IPS-20b (cell line): ENCODE data around the gene TBC1D9.

ENCODE experiments used
- H3K27ac ChIP-seq: one replicate; pipeline ENCODE4 v1.5.1; 2013; ENCODE audit warnings: low read length
- H3K27me3 ChIP-seq: 2 replicates; pipeline ENCODE4 v1.6.1; 2013; ENCODE audit warnings: mild to moderate bottlenecking, low read length, inconsistent platforms; ENCODE audit not compliant: insufficient read depth
- H3K36me3 ChIP-seq: 2 replicates; pipeline ENCODE4 v1.6.1; 2013; ENCODE audit warnings: low read depth, mild to moderate bottlenecking, inconsistent platforms, low read length, moderate library complexity; ENCODE audit not compliant: insufficient read depth
- H3K4me1 ChIP-seq: 2 replicates; pipeline ENCODE4 v1.6.1; 2013; ENCODE audit warnings: mild to moderate bottlenecking, control low read depth, inconsistent platforms, low read length, moderate library complexity; ENCODE audit not compliant: insufficient read depth
- H3K4me3 ChIP-seq: 2 replicates; pipeline ENCODE4 v1.5.1; 2013; ENCODE audit warnings: mild to moderate bottlenecking, low read length, inconsistent platforms
- H3K9ac ChIP-seq: 2 replicates; pipeline ENCODE4 v1.6.1; 2013; ENCODE audit warnings: low read depth, mild to moderate bottlenecking, inconsistent platforms, low read length, moderate library complexity
- H3K9me3 ChIP-seq: 2 replicates; pipeline ENCODE4 v1.6.1; 2013; ENCODE audit warnings: mild to moderate bottlenecking, low read depth, low read length, inconsistent platforms; ENCODE audit not compliant: insufficient read depth

The TBC1D9 gene

DNA sequence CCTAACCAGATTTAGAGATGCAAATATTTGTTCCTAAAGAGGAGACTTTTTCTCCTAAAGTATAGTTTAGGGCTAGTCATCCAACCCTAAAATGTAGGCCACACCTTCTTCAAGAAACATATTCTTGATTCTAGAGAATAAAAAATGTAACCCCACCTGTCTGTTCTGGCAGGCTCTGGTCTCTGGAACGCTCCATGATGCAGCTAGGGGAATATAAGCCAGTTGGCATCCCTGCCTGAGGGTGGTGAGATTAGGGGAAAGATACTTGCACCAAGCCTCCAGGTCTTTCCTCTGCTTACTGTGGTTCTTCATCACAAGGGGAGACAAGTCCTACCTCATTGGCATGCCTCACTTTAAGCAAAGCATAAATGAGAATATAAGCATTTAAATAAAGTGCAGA is 21.2 kb upstream of the TBC1D9 start:
- H3K4me3 ChIP-seq: no peak overlapping the region
- H3K9me3 ChIP-seq: no peaks in the 10 kb centered on the region

DNA sequence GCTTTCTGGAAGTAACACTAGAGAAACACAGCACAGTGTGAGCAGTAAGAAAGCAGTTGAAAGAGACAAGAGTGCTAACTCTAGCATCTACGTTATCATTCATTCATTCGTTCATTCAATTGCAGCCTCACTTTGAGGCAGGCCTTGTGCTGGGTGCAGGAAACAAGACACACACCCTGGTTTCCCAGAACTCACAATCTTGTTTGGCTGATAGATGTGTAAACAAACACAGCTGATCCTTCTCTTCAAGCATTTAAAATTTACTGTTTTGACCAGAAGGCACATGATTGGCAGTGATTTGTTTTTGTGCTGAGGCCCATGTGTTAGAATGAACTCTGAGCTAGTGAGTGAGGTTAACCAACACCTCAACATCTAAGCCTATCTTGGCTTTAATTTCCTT is 20.4 kb upstream of the TBC1D9 start:
- Histone ChIP-seq H3K4me1 (no peaks in the 10 kb centered on the region), H3K36me3 (no peaks in the 10 kb centered on the region), H3K27me3 (no peaks in the 10 kb centered on the region), H3K9ac (no peak overlapping the region; the same call in 1 of the 2 replicates), H3K9me3 (no peaks in the 10 kb centered on the region; the same call in 1 of the 2 replicates), H3K27ac (no peak overlapping the region), H3K4me3 (no peak overlapping the region)

More for the DNA sequence above, 21.2 kb upstream of the TBC1D9 start:
- H3K4me1 ChIP-seq: no peaks in the 10 kb centered on the region
- no peak overlapping the region for H3K9ac ChIP-seq
- H3K27ac ChIP-seq: no peak overlapping the region
- H3K27me3 ChIP-seq: no peaks in the 10 kb centered on the region
- H3K36me3 ChIP-seq: no peaks in the 10 kb centered on the region

DNA sequence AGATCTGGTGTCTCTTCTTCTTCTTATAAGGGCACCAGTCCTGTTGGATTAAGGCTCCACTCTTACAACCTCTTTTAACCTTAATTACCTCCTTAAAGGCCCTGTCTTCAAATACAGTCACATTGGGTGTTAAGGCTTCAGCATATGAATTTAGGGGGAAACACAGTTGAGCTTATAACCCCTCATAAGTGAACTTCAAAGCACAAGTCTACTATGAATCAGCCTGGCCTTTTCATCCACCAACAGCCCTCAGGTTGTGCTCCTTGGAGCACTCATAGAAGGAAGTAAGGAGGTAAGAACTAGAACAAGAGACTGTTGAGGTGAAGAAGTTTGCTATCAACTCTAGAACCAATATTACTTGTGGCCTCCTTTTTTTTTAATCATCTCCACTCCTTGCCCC is 18.8 kb upstream of the TBC1D9 start:
- no peak overlapping the region for H3K4me3 ChIP-seq
- H3K9me3 ChIP-seq: no peaks in the 10 kb centered on the region; the same call in 1 of the 2 replicates
- no peaks in the 10 kb centered on the region for H3K36me3 ChIP-seq
- H3K4me1 ChIP-seq: no peaks in the 10 kb centered on the region
- no peak overlapping the region for H3K9ac ChIP-seq
- H3K27me3 ChIP-seq: no peaks in the 10 kb centered on the region
- no peak overlapping the region for H3K27ac ChIP-seq

DNA sequence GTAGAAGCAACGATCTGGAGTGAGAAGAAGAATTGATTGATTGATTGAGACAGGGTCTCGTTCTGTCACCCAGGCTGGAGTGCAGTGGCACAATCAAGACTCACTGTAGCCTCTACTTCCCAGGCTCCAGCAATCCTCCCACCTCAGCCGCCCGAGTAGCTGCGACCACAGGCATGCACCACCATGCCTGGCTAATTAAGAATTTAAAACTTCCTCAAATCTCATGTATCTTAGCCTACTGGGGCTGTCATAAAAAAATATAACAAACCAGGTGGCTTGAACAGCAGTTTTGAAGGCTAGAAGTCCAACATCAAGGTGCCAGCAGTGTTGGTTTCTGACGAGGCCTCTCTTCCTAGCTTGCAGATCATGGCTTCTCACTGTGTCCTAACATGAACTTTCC is 18.3 kb upstream of the TBC1D9 start:
- no peak overlapping the region for H3K27ac ChIP-seq
- no peak overlapping the region for H3K4me3 ChIP-seq
- no peaks in the 10 kb centered on the region for H3K36me3 ChIP-seq
- no peaks in the 10 kb centered on the region; the same call in 1 of the 2 replicates for H3K9me3 ChIP-seq
- H3K27me3 ChIP-seq: no peaks in the 10 kb centered on the region
- no peaks in the 10 kb centered on the region for H3K4me1 ChIP-seq
- H3K9ac ChIP-seq: no peak overlapping the region

DNA sequence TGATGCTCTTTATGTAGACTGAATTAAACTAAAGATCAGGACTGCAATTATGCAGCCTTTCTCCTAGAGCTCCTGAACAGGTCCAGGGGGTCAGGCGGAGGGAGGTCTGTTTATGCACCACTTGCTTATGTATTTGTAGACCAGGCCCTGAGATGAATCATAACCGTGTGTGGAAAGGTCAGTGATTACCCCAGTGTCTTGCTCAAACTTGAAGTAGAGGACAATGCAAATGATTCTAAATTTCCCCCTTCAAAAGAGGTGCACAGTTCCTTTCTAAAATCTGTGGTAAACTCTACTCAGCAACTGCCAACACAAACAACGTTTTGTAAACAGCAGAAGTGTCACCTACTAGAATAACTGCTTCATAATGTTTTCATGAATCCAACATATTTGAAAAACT is 13.0 kb upstream of the TBC1D9 start:
- Histone ChIP-seq H3K27ac (no peak overlapping the region), H3K9me3 (no peaks in the 10 kb centered on the region; the same call in 1 of the 2 replicates), H3K9ac (no peak overlapping the region), H3K4me3 (no peak overlapping the region), H3K27me3 (no peaks in the 10 kb centered on the region; the same call in 1 of the 2 replicates), H3K4me1 (no peaks in the 10 kb centered on the region), H3K36me3 (no peaks in the 10 kb centered on the region)

DNA sequence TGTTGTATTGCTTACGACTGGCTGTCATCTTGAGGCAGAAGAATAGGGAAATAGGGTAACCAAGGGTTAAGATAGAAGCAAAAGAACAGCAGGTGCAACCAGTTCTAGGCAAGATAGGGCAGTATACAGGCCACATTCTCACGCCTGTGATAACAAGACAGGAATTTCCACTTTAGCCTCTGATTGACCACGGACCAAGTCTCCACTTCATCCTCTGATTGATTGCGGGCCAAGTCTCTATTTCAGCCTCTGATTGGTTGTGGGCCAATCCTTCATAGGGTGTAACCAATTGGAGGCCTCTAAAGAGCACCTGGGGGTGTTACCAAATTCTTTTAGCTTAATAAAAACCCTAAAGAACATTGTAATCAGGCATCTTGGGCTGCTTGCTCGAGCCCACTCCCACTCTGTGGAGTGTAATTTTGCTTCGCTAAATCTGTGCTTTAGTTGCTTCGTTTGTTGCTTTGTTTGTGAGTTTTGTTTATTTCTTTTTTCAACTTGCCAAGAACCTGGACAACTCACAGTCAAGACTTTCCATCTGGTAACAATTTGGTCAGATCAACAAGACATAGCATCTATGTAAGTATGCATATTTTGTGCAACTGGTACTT is 8.7 kb upstream of the TBC1D9 start:
- Histone ChIP-seq H3K27ac (no peak overlapping the region), H3K9ac (no peak overlapping the region), H3K36me3 (no peaks in the 10 kb centered on the region), H3K27me3 (peaks cover 17% of the 10 kb centered on the region), H3K4me3 (no peak overlapping the region), H3K9me3 (no peaks in the 10 kb centered on the region), H3K4me1 (no peaks in the 10 kb centered on the region)

DNA sequence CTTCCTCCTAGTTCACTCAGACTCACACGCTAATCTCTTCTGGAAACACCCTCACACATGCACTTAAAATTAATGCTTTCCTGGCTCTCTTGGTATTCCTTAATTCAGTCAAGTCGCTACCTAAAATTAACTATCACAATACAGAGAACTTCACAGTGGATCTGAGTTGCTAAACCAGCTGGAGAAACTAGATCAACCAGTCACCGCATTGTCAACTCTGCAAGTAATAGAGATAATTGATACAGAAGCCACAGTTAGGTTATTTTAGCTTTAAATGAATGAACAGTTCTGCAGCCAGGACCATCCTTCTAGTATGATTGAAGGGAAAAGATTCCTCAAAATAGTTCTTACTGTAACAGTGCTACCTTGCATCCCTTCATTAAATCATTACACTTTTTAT is 6.0 kb upstream of the TBC1D9 start:
- Histone ChIP-seq H3K36me3 (no peaks in the 10 kb centered on the region), H3K4me3 (no peak overlapping the region), H3K9me3 (no peaks in the 10 kb centered on the region), H3K27me3 (peaks cover 43% of the 10 kb centered on the region), H3K4me1 (no peaks in the 10 kb centered on the region), H3K27ac (no peak overlapping the region), H3K9ac (no peak overlapping the region)

DNA sequence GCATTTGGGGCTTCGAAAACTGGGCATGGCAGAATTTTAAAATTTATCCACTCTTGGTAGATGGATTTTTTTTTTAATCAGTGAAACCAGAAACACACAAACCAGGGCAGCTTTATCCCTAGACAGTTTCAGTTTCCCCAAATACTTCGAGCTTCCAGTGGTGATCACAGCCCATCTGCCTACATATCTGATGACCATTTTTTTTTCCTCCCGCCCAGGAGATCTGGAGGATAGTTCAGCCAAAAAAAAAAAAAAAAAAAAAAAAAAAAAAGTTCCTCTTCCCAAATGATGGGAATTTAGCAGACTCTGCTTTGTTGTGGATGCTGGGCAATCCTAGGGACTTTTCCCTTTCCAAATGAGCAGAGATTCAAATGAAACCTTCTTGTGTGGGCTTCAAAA is 1.0 kb upstream of the TBC1D9 start:
- H3K9ac ChIP-seq: no peak overlapping the region; the same call in 1 of the 2 replicates
- peaks cover 85% of the 10 kb centered on the region for H3K27me3 ChIP-seq
- peak overlapping the region; percentile 79; the same call in 1 of the 2 replicates for H3K4me3 ChIP-seq

DNA sequence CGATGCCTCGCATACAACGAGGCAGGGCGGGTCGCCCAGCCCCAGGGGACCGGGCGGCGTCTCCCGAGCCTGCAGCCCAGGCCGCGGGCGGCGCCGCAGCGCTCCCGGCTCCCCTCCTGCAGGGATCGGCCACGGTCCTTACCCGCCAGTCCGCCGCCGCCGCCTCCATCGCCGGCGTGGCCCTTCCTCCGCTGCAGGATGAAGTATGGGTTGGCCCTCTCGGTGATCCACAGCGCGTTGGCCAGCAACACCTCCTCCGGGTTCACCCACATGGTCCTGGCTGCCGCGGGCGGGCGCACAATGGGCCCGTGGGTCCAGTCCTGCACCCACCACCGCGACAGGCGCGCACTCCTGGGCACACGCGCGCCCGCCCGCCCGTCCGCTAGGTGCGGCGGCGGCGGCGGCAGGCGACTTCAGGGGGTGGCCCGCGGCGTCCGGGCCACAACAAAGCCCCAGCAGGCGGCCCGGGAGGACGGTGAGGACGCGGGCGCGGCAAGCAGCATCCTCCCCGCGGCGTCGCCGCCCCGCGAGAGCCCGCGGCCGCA is 339 bp downstream of the TBC1D9 start:
- H3K9me3 ChIP-seq: no peaks in the 10 kb centered on the region
- H3K27me3 ChIP-seq: peaks cover 78% of the 10 kb centered on the region
- H3K4me1 ChIP-seq: no peaks in the 10 kb centered on the region
- H3K36me3 ChIP-seq: no peaks in the 10 kb centered on the region
- no peak overlapping the region for H3K27ac ChIP-seq
- H3K4me3 ChIP-seq: peak overlapping the region; percentile 79
- peak overlapping the region; percentile 79; the same call in 1 of the 2 replicates for H3K9ac ChIP-seq

More for the DNA sequence above, 1.0 kb upstream of the TBC1D9 start:
- Histone ChIP-seq H3K27ac (no peak overlapping the region), H3K36me3 (no peaks in the 10 kb centered on the region), H3K9me3 (no peaks in the 10 kb centered on the region), H3K4me1 (no peaks in the 10 kb centered on the region)

DNA sequence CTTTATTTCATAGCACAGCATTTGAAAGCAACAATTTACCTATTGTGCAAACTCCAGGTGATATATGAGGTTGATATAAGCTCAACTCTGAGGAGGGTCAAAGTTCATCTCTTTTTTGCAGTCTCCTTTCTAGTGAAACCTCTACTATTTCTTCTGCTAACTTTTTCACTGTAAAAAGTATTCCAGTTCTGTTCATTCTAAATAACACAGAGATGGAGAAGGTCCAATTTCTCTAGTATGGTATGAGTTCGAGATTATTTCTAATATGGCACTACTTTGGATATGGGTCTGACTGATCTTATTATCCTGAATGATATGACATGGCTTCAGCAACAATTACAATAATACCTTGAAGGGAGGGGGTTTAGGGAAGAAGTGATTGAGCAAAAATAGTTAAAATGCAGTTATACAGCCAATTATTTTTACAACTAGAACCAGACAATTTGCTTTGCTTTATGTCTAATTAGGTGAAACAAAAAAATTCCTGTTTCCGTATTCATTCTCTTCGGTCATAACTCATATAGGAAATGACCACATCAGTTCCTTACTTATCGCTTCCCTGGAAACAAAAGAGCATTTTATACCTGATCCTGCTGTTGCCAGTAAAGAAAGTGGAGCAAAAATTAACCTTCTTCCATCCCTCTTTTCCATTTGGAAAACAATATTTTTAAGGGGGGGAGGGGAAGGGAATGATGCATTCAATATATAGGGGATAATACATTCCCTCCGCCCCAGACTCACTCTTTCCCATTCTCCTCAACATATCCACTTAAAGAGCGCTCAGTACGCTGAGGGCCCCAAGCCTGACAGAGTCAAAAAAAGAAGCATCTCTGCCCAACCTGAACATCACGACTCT is 1.0 kb downstream of the TBC1D9 start:
- Histone ChIP-seq H3K9ac (peak overlapping the region; percentile 79; the same call in 1 of the 2 replicates), H3K9me3 (no peaks in the 10 kb centered on the region), H3K36me3 (no peaks in the 10 kb centered on the region), H3K27ac (no peak overlapping the region), H3K4me3 (peak overlapping the region; percentile 79), H3K4me1 (no peaks in the 10 kb centered on the region), H3K27me3 (peaks cover 75% of the 10 kb centered on the region)

DNA sequence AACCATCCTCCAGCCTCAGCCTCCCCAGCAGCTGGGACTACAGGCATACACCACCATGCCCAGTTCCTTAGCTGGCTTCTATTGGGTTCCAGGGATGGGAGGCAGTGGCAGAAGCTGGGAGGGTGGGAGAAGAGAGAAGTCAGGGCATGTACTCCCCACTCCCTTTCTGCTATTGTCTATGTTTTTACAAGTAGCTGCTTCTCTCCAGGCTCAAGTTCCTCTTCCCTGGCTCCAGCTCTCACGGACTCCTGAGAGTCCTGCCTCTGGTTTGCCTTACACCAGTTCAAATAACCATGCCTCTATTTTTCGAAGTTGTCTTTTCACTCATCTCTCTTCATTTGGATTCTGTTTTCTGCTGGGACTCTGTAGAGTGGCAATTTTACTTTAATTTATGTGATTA is 2.9 kb downstream of the TBC1D9 start:
- H3K36me3 ChIP-seq: no peaks in the 10 kb centered on the region
- H3K9ac ChIP-seq: no peak overlapping the region
- H3K4me1 ChIP-seq: no peaks in the 10 kb centered on the region
- H3K9me3 ChIP-seq: no peaks in the 10 kb centered on the region
- no peak overlapping the region for H3K27ac ChIP-seq
- H3K4me3 ChIP-seq: no peak overlapping the region
- peaks cover 58% of the 10 kb centered on the region for H3K27me3 ChIP-seq
